Smooth muscle cell (in vitro differentiated cells): Measurements from ENCODE around the gene SACS. TPM values are rescaled to one million over a fixed set of nuclear protein-coding genes. Genes with fewer than 3 reads are reported as not detected.

Source experiments
- DNase-seq: peaks from one replicate; lab custom pipeline; 2025; ENCODE audit not compliant: unreplicated experiment; lab: John Stamatoyannopoulos, UW
- H2AFZ ChIP-seq: fragments of 200-600 bp; sonication (generic); 2 replicates; pipeline ENCODE4 v1.6.0; 2016; ENCODE audit warnings: antibody characterized with exemption, low read depth, mild to moderate bottlenecking
- H3F3A ChIP-seq: fragments of 200-600 bp; sonication (generic); 2 replicates; pipeline ENCODE4 v1.6.0; 2017; ENCODE audit warnings: antibody characterized with exemption, low read depth
- H3K27ac ChIP-seq: fragments of 200-600 bp; sonication (generic); 2 replicates; pipeline ENCODE4 v1.5.1; 2016; ENCODE audit warnings: low read depth, mild to moderate bottlenecking
- H3K27me3 ChIP-seq: fragments of 200-600 bp; sonication (generic); 2 replicates; pipeline ENCODE4 v1.6.1; 2016; ENCODE audit warnings: low read depth, mild to moderate bottlenecking
- H3K36me3 ChIP-seq: fragments of 200-600 bp; sonication (generic); 2 replicates; pipeline ENCODE4 v1.5.1; 2016; ENCODE audit warnings: low read depth
- H3K4me1 ChIP-seq: fragments of 200-600 bp; sonication (generic); 2 replicates; pipeline ENCODE4 v1.5.1; 2016; ENCODE audit warnings: low read depth
- H3K4me2 ChIP-seq: fragments of 200-600 bp; sonication (generic); 2 replicates; pipeline ENCODE4 v1.6.0; 2016; ENCODE audit warnings: mild to moderate bottlenecking
- H3K4me3 ChIP-seq: fragments of 200-600 bp; sonication (generic); 2 replicates; pipeline ENCODE4 v1.5.1; 2016; ENCODE audit warnings: mild to moderate bottlenecking
- H3K79me2 ChIP-seq: fragments of 200-600 bp; sonication (generic); 2 replicates; pipeline ENCODE4 v1.6.0; 2016; ENCODE audit warnings: low read depth, mild to moderate bottlenecking
- H3K9ac ChIP-seq: fragments of 200-600 bp; sonication (generic); 2 replicates; pipeline ENCODE4 v1.6.0; 2016; ENCODE audit warnings: low read depth
- H3K9me3 ChIP-seq: fragments of 200-600 bp; sonication (generic); replicated peaks from 2 replicates; pipeline ENCODE4 v1.5.1; 2016; ENCODE audit warnings: low read depth
- H4K20me1 ChIP-seq: fragments of 200-600 bp; sonication (generic); 2 replicates; pipeline ENCODE4 v1.6.0; 2016; ENCODE audit warnings: low read depth
- CTCF ChIP-seq: fragments of 200-600 bp; sonication (generic); IDR thresholded peaks from 2 replicates; pipeline ENCODE4 v1.5.1; 2017; ENCODE audit warnings: borderline replicate concordance, mild to moderate bottlenecking, antibody characterized with exemption; ENCODE audit not compliant: insufficient read depth, poor library complexity, severe bottlenecking
- WGBS: methylation state at CpG from one replicate; pipeline ENCODE4 v1.1.7; 2016; ENCODE audit warnings: low lambda C conversion rate; 5-methylcytosine and 5-hydroxymethylcytosine counted together
- polyA plus RNA-seq: library from polyadenylated mRNA; unstranded; fragments of >200 nt; fragmentation: Nextera tagmentation; extraction: Ambion mirVana; gene quantifications from 2 replicates; pipeline ENCODE4 v1.2.1, GENCODE V29; 2016
- total RNA-seq: library from RNA; depleted of rRNA; stranded (reverse); fragments of >200 nt; gene quantifications from 2 replicates; pipeline ENCODE4 v1.2.3, GENCODE V29; 2014

The SACS gene
- total and polyA plus RNA-seq, 2 experiments from 2014 or later, result 4.4 to 40.9 TPM

- 90% methylated on average over 6 of the region's 6 CpGs for WGBS
- TF ChIP-seq CTCF, result no peak
- no peak for DNase-seq
- Histone ChIP-seq H3K4me1 (no peaks in the 10 kb centered on the region), H3K79me2 (no peaks in the 10 kb centered on the region), H3K27me3 (no peaks in the 10 kb centered on the region), H2AFZ (no peak overlapping the region), H4K20me1 (no peaks in the 10 kb centered on the region), H3K4me2 (no peak overlapping the region), H3K9ac (no peak overlapping the region), H3F3A (peaks cover 16% of the 10 kb centered on the region), H3K27ac (no peak overlapping the region), H3K36me3 (no peaks in the 10 kb centered on the region), H3K4me3 (no peak overlapping the region), H3K9me3 (no peaks in the 10 kb centered on the region)
Observed at GRCh38 chr13:23381866-23382265, 51.6 kb downstream of the SACS start.

- no peak for TF ChIP-seq CTCF
Observed at GRCh38 chr13:23380534-23380933, 53.0 kb downstream of the SACS start.

GRCh38 chr13:23377983-23378632 is 55.4 kb downstream of the SACS start:
- Histone ChIP-seq H3K9me3 (no peaks in the 10 kb centered on the region), H3K36me3 (no peaks in the 10 kb centered on the region), H4K20me1 (peaks cover under 1% of the 10 kb centered on the region), H3K9ac (peak overlapping the region; percentile 57), H3K79me2 (peaks cover 11% of the 10 kb centered on the region), H3K27me3 (no peaks in the 10 kb centered on the region), H2AFZ (peak overlapping the region; percentile 13), H3K4me1 (peaks cover 12% of the 10 kb centered on the region), H3K4me3 (no peak overlapping the region), H3F3A (peaks cover 20% of the 10 kb centered on the region), H3K4me2 (peak overlapping the region; percentile 12), H3K27ac (peak overlapping the region; percentile 92)
- no peak for TF ChIP-seq CTCF
- no peak for DNase-seq
- 40% methylated on average over 11 of the region's 11 CpGs for WGBS

More at GRCh38 chr13:23380534-23380933, 53.0 kb downstream of the SACS start:
- no peaks in the 10 kb centered on the region for H3K4me1 ChIP-seq
- no peak overlapping the region for H2AFZ ChIP-seq
- H4K20me1 ChIP-seq, result no peaks in the 10 kb centered on the region
- H3K79me2 ChIP-seq, result no peaks in the 10 kb centered on the region
- no peak for DNase-seq
- no peak overlapping the region for H3K4me3 ChIP-seq
- 39% methylated on average over 5 of the region's 5 CpGs for WGBS
- no peak overlapping the region for H3K4me2 ChIP-seq
- no peaks in the 10 kb centered on the region for H3K27me3 ChIP-seq
- H3F3A ChIP-seq, result peaks cover 20% of the 10 kb centered on the region
- H3K36me3 ChIP-seq, result no peaks in the 10 kb centered on the region
- H3K9ac ChIP-seq, result no peak overlapping the region
- H3K9me3 ChIP-seq, result no peaks in the 10 kb centered on the region
- H3K27ac ChIP-seq, result no peak overlapping the region

GRCh38 chr13:23377579-23377978 is 55.9 kb downstream of the SACS start:
- TF ChIP-seq CTCF, result no peak
- H3K36me3 ChIP-seq, result no peaks in the 10 kb centered on the region
- peak overlapping the region; percentile 12 for H3K4me2 ChIP-seq
- peaks cover 12% of the 10 kb centered on the region for H3K4me1 ChIP-seq
- H3K27me3 ChIP-seq, result no peaks in the 10 kb centered on the region
- peak overlapping the region; percentile 13 for H2AFZ ChIP-seq
- no peak for DNase-seq
- peak overlapping the region; percentile 57 for H3K9ac ChIP-seq
- peaks cover 16% of the 10 kb centered on the region for H3K79me2 ChIP-seq
- no peaks in the 10 kb centered on the region for H3K9me3 ChIP-seq
- H3F3A ChIP-seq, result peaks cover 20% of the 10 kb centered on the region
- 75% methylated on average over 7 of the region's 7 CpGs for WGBS
- H4K20me1 ChIP-seq, result peaks cover 5% of the 10 kb centered on the region
- peak overlapping the region; percentile 92 for H3K27ac ChIP-seq
- no peak overlapping the region for H3K4me3 ChIP-seq
